Activated CD4-positive, alpha-beta T cell treated with anti-CD3 and anti-CD28 coated beads, Interleukin-2, Interleukin-6, amounts not matched to agents 100 ng/mL and 50 ng/mL, durations not matched to agents 16 hours and 8 hours (primary cell): Measurements from ENCODE around the gene CTSO.
"Not testable (repeated sequence)": the region's sequence is repeated elsewhere in the genome, so short reads cannot be mapped to it uniquely, and the experiment has no call there.

ENCODE experiments used
- DNase-seq: peaks from one replicate; pipeline ENCODE4 v3.0.0-alpha.2; 2020

CTSO gene

DNA sequence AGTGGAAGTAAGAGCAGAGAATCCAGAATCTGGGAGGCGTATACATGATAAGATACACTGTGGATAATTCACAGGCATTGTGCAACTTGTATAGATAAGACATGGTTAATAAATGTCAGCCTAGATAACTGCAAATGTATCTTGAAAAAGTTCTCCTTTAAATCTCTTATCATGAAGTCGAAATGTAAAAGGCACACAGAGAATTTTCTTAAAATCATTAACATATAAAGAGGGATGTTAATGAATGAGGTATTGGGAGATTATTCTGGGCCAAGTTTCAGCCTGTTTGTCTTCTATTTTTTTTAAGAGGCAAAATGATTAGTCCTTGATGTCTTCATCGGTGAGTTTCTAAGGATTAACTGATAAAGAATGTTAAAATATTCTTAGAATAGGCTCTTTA, 49.3 kb downstream of the CTSO start:
- no peak for DNase-seq

DNA sequence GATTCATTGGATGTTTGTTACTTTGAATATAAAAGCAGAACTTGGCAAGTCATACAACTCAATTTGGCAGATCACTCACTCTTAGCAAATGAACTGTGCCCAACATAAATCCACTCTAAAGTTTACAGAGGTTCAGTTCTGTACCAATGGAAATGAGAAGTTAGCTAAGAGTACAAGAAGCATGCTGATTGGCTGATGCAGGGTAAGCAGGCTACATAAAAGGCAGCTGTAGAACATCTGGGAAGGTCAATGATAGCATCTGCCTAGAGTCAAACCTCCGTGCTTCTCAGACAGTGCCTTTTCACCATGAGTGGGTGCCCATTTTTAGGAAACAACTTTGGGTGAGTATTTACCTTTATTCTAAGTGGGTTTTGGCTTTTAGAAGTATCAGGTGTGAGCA, 50.2 kb downstream of the CTSO start, which contains the start of gene TDO2:
TDO2 (plus strand) TSS at position 244 of the 400 bp plus-strand sequence; CDS start at position 307, 63 bp downstream.
- DNase-seq, result no peak

DNA sequence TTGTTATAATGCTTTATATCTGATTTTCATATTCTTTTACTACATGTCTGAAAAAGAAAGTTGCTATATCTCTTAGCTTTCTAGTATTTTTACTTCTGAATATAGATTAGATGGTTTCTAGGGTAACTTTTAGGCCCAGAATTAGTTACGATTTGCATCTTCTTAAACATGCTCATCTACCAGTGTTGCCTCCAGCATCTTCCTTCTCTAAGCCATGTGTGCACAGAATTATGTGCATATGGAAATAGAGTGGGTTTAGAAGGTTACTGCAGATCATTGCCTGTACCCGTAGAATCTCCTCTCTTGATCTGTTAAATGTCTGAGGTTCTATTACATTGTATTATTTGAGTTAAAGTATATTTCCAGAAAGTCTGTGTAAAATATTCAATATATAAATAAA, 52.7 kb downstream of the CTSO start:
- DNase-seq, result no peak

DNA sequence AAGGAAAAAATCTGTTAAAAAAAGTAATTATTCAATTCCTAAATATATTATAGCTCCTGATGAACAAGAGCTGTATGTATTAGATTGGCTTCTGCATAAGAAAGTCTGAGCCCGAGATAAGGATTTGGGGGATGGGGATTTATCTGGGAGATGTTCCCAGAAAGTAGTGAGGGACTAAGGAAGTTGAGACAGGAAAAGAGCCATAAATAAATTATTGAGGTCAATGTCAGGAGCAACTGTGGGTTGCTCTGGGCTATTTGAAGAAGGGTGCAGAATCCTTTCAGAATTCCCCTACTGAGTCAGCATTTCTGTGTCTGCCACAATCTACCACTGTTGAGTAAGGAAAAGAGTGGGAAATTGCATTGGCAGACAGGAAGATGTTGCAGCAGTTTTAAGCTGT, 53.3 kb downstream of the CTSO start:
- no peak for DNase-seq

DNA sequence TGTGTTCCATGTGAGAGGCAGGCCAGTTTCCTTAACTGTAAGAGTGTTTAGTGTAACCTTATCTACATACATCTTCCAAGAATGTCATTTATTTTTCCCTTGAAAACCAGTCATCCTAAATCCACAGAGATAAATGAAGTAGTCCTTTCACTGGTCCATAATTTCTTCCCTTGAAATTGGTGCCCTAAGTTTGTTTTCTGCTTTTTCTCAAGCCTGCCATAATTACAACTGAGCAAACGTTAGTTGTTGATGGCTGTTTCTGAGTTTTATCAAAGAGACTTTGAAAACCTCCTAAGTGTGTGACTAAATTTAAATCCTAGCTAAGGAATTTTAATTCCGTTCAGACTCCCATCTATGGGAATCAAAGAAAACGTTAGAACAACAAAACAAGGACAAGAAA, 53.8 kb downstream of the CTSO start:
- no peak for DNase-seq

DNA sequence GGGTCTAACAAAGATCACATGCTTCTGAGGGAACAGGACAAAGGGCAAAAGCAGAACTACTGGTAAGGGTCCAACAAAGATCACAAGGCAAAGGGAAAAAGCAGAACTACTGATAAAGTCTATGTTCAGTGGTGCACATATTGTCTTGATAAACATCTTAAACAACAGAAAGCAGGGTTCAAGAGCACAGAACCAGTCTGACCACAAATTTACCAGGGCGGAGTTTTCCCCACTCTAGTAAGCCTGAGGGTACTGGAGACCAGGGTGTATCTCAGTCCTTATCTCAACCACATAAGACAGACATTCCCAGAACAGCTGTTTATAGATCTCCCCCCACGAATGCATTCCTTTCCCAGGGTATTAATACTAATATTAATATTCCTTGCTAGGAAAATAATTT, 55.3 kb downstream of the CTSO start:
- DNase-seq, result not testable (repeated sequence)

DNA sequence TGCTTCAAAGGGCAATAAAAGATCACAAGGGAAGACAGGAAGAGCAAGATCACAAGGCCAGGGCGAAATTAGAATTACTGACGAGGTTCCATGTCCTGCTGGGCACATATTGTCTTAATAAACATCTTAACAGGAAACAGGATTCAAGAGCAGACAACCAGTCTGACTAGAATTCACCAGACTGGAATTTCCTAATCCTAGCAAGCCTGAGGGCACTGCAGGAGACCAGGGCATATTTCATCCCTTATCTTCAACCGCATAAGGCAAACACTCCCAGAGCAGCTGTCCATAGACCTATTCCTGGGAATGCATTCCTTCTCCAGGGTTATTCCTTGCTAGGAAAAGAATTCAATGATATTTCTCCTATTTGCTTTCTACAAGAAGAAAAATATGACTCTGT, 62.6 kb downstream of the CTSO start:
- no peak for DNase-seq

DNA sequence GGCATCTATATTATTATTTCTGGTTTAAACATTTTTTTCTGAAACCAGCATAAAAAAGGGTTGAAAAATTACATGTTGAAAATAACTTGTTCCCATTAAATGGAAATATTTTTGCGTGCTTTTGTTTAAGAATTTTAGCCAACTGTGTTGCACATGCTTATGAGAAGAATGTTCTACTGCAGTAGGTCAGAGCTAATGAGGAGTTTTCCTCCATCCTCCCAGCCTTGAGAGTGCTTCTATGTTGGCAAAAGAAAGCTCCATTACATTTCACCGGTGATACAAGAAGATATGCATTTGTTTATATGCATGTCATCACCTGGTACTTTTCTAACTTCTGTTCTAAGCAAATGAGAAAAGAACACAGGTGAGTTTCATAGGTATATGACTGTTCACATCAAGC, 63.7 kb downstream of the CTSO start:
- no peak for DNase-seq

DNA sequence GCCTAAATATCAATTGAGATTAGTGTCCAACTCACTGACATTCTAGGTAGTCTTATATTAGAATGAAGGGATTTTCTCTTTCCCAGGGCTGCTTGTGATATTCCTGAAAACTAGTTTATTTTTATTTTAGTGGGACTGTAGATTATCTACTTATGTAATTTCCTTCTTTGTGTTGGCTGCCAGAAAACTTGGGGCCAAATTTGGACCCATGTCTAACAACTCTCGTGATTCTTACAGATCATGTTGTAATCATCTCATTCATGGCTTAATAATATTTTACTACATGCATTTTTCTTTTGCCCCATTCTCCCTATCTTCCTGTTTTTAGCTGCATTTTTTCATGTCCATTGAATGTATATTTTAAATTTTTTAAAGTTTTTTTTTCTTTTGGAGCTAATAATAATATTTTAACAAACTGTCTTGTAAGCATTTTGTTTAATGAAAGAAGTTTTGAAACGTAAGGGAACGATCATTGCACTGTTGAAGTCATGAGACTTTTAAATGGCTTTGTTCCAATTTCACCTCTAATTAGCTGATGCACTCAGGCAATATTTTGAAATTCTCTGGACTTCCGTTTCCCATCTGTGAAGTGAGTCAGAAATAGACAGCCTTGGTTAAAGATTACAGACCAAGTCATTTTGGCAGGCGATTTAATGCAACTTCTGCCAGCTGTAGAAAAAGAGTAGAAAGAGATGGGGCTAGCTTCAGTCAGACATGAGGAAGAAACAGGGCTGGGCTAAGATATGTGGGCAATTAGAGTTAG, 64.5 kb downstream of the CTSO start:
- DNase-seq, result no peak

DNA sequence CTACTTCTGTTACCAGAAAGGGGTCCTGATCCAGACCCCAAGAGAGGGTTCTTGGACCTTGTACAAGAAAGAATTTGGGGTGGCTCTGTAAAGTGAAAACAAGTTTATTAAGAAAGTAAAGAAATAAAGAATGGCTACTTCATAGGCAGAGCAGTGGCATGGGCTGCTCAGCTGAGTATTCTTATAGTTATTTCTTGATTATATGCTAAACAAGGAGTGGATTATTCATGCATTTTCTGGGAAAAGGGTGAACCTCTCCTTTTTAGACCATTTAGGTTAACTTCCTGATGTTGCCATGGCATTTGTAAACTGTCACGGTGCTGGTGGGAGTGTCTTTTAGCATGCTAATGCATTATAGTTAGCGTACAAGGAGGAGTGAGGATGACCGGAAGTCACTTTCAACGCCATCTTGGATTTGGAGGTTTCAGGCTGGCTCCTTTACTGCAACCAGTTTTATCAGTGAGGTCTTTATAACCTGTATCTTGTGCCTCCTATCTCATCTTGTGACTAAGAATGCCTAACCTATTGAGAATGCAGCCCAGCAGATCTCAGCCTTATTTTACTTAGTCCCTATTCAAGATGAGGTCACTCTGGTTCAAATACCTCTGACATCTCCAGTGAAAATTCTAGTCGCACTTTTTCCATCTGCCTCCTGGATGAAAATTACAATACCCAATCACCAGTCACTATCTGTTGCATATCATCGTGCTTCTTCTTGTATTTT, 65.7 kb downstream of the CTSO start:
- DNase-seq, result no peak

DNA sequence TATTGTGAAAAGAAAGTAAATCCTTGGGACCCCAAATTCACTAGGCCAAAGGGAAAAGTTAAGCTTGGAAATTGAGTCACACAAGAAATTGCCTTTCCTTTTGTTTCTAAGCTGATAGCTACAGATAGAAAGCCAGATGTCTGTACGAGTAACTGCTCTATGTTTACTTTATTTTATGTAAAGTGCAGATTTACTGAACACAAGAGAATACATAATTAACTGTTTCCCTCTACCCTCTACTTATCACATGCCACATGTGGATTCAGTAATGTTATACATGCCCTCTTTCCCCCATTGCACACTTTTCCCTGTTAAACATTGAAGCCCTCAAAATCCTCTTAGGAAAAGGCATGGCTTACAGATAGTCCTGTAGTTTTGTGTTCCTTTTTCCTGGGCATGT, 66.6 kb downstream of the CTSO start:
- DNase-seq, result no peak

DNA sequence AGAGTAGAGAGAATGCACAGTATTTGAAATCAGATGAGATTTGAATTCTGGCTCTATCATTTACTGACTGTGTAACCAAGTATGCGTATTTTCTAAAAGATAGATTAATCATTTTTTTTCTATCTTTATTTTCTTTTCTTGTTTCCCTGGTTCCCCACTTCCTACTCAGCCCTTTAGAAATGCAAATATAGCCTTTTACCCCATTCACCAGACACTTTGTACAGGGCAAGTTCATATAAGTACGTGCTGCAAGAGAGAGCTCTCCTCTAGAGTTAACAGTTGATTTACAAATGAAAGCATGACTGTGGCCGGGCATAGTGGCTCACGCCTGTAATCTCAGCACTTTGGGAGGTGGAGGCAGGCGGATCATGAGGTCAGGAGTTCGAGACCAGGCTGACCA, 68.0 kb downstream of the CTSO start:
- DNase-seq, result no peak

DNA sequence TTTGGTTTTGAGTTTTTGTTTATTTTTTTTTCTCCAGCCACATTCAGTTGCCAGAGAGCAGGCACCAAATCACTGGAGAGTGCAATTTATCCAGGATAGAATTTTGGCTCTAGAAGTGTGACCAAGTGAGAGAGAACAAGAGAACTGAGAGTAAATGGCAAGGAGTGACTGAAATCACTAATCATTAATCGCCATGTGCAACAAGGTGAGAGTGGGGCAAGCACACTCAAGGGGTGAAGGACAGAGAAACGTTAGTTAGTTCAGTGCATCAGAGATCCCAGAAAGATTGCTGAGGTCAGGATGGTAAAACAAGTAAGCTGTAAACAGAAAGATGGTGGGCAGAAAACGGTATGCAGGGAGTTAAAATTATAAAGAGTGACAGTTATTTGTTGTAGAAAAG, 69.8 kb downstream of the CTSO start:
- no peak for DNase-seq

DNA sequence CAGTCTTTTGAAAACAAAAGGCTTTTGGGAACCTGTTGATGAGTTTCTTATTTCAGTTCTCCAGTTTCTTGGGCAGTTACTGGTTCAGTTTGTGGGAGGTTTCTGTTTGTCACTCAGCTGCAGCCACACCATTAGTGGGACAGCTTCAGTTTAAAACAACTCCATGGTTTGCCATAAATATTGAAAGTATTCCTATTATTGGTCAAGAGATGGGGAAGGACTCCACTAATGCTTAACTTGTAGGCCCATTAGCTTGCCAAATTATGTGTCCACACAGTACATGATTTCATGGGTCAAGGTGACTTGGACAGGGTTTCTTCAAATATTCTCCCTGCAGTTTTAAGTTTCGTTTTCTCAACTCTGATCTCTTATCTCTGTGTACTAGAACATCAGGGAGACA, 72.1 kb downstream of the CTSO start:
- no peak for DNase-seq

DNA sequence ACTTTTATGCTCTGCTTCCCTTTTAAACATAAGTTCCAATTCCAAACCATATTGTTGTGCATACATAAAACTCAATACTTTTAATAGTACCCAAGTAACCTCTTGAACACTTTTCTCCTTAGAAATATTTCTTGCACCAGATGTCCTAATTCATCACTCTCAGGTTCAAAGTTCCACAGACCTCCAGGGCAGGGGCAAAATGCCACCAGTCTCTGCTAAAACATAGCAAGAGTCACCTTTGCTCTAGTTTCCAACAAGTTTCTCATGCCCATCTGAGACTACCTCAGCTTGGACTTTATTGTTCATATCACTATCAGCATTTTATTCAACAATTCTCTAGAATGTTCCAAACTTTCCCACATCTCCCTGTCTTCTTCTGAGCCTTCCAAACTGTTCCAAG, 73.9 kb downstream of the CTSO start:
- DNase-seq, result no peak

DNA sequence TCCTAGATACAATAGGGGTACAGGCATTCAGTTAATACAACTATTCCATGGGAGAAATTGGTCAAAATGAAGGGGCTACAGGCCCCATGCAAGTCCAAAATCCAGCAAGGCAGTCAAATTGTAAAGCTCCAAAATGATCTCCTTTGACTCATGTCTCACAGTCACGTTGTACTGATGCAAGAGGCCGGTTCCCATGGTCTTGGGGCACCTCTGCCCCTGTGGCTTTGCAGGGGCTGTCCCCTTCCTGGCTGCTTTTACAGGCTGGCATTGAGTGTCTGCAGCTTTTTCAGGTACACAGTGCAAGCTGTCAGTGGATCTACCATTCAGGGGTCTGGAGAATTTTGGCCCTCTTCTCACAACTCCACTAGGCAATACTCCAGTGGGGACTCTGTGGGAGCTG, 75.1 kb downstream of the CTSO start:
- DNase-seq, result no peak

DNA sequence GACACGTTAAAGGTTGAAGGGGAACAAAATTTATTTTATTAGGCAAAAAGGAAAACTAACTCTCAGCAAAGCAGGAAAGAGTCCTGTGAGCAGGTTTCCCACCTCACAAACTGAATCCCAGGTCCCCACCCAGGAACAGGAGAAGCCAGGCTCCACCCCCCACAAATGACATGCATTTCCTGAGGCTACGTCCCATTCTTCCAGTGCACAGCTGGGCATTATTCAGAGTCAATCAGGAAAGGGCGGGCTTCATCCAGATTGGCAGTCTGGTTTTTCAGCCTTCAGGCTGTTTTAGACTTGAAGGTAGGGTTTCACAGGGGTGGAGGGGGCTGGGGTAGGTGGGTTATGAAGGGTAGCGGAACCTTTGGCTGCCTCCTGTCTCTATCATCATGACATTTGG, 75.7 kb downstream of the CTSO start:
- no peak for DNase-seq

DNA sequence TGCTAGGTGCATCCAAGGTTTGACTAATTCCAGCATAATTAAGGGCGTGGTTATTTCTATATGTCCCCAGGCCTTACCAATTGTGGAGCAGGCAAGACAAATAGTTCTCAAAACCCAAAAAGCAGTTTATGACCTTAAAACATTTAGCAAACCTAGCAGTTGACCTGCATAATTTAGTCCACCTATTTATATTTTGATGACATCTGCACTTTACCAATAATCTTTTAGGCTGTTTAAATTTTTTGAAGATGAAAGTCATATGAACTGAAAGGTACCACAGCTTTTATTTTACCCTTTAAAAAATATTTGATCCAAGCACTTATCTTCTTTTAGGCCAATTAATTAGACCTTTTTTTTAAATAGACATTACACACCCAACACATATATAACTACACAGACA, 77.8 kb downstream of the CTSO start:
- no peak for DNase-seq
